NOMO-1 treated with DMSO at 0.1 percent for 48 hours (cell line): ENCODE results near the gene TEX101.
"Not testable (repeated sequence)": the region's sequence is repeated elsewhere in the genome, so short reads cannot be mapped to it uniquely, and the experiment has no call there.

Source experiments
- DNase-seq: peaks from one replicate; lab custom pipeline; 2025; ENCODE audit not compliant: unreplicated experiment; lab: John Stamatoyannopoulos, UW

The TEX101 gene

DNA sequence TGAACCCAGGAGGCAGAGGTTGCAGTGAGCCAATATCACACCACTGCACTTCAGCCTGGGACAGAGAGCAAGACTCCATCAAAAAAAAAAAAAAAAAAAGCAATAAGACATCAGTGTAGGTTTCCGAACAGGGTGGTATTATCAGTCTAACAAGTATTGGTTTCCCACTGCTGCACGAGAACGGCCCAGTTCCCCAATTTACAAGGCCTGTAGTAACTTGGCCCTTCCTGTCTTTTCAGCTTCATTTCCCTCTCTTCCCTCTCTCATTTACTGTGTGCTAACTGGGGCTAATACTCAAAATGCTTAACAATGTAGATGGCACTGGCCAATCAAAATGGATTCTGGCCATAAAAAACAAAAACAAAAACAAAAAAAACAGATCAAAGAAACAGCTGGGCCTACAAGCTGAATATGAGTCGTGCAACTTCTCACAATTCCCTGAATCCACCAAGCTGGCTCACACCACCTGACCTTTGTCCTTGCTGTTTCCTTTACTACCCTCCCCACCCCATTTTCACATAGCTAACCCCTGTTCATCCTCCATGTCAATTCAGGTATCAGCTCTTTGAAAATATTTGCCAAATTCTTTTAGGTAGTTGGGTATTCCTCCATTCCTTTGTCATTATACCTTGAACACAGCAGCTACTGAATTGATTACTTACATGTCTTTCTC lies 2.4 kb downstream of the TEX101 start:
- DNase-seq: peak; percentile 79

DNA sequence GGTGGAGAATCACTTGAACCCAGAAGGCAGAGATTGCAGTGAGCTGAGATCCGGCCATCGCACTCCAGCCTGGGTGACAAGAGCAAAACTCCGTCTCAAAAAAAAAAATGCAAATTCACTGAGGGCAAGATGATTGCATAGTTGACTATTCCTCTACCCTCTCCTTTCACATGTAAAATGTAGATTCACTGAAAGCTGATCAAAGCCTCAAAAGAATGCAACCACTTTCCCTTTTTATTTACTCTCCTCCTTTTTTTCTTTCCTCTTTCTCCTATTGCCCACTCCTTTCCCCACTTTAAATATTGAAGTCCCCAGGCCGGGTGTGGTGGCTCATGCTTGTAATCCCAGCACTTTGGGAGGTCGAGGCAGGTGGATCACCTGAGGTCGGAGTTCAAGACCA lies 6.3 kb downstream of the TEX101 start:
- DNase-seq: no peak

DNA sequence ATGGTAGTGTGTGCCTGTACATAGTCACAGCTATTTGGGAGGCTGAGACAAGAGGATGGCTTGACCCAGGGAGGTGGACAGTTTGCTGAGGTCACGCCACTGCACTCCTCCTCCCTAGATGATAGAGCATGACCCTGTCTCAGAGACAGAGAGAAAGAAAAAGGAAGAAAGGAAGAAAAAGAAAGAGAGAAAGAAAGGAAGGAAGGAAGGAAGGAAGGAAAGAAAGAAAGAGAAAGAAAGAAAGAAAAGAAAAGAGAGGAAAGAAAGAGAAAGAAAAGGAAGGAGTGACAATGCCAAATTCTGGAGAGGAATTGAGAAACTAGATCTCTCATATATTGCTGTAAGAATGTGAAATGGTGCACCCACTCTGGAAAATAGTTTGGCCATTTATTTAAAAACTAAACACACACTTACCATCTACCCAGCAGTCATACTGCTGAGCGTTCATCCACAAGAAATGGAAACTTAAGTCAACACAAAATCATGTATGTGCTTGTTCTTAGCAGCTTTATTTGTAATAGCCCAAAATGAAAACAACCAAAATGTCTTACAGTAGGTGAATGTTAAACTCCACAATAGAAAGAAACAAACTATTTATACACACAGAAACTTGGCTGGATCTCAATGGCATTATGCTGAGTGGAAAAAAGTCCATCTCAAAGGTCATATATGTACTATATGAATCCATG lies 7.5 kb downstream of the TEX101 start:
- DNase-seq: no peak

DNA sequence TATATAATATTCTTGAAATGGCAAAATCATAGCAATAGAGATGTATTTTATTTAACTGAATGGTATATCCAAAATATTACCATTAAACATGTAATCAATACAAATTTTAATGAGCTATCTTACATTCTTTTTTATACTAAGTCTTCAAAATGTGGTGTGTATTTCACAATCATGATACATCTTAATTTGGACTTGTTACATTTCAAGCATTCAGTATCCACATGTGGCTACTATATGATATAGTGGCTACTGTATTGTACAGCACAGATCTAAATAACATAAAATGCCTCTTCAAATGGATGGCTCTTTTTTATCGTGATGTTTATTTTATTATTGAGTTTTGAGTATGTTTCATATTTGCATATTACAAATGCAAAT lies 8.0 kb downstream of the TEX101 start:
- DNase-seq: no peak

DNA sequence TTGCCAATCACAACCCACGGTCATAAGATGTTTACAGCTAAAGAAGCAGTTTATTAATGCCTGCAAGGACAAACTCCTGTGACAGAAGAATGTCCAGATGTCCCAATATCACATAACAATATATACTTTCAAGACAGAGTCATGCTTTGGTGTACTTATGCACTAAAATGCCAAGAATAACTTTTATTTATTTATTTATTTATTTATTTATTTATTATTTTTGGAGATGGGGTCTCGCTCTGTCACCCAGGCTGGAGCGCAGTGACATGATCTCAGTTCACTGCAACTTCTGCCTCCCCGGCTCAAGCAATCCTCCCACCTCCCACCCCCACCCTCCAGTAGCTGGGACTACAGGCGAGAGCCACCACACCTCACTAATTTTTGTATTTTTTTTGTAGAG lies 9.1 kb downstream of the TEX101 start:
- no peak for DNase-seq

DNA sequence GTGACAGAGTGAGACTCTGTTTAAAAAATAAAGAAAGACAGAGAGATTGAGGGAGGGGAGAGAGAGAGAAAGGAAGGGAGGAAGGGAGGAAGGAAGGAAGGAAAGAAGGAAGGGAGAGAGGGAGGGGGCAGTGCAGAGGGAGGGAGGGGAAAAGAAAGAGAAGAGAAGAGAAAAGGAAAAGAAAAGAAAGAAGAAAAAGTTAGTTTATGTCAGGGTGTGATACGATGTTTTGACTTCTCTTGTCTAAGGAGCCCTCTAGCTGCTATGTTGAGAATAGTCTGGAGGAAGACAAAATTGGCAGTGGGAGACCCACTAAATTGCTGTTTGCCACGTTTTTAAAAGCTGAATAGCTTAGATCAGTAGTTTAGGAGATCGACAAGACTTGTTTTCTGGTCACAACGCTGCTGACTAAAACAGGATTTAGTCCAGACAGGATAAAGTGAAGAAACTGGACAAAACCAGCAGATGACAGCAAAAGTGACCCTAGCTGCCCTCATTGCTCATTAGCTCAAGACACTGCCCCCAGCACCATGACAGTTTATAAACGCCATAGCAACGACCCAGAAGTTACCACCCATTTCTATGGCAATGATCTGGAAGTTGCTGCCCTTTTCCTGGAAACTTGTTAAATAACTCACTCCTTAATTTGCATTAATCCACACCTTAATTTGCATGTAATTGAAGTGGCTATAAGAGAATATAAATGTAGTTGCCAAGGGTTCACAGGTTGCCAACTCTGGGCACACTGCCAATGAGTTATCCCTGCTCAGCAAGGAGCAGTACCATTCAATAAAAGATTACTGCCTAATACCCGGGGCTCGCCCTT lies 11.1 kb downstream of the TEX101 start:
- peak; percentile 66 for DNase-seq

DNA sequence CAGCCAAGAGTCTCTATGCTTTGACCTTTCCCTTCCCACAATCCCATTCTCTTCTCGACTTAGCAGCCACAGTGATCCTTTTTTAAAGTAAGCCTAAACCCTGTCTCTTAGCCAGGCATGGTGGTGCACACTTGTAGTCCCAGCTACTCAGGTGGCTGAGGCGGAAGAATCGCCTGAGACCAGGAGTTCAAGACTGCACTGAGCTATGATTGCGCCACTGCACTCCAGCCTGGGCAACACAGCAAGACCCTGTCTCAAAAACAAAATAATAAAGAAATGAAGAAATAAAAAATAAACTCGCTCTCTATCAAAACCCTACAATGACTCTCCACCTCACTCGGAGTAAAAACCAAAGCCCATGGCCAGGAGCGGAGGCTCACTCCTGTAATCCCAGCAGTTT lies 14.7 kb downstream of the TEX101 start:
- no peak for DNase-seq

- no peak for DNase-seq
Observed at GRCh38 chr19:43430142-43430710, 15.5 kb downstream of the TEX101 start.

DNA sequence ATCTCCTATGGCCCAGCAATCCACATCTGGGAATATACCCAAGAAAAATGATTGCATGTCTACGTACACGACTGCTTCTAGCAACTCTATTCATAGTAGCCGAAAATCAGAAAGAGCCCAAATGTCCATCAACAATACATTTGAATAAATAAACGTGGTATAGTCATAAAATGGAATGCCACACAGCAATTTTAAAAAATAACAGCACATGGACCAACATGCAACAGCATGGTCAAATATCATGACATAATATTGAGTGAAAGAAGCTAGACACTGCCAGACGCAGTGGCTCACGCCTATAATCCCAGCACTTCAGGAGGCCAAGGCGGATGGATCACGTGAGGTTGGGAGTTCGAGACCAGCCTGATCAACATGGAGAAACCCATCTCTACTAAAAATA lies 16.3 kb downstream of the TEX101 start:
- no peak for DNase-seq

DNA sequence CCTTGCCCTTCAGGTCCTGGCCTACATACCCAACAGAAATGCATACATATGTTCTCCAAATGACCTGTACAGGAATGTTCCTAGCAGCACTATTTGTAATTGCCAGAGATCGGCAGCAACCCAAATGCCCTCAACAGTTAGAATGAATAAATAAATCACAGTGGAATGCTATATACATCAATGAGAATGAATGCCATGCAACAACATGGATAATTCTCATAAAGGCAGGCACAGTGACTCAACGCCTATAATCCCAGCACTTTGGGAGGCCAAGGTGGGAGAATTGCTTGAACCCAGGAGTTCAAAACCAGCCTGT lies 18.6 kb downstream of the TEX101 start:
- no peak for DNase-seq

DNA sequence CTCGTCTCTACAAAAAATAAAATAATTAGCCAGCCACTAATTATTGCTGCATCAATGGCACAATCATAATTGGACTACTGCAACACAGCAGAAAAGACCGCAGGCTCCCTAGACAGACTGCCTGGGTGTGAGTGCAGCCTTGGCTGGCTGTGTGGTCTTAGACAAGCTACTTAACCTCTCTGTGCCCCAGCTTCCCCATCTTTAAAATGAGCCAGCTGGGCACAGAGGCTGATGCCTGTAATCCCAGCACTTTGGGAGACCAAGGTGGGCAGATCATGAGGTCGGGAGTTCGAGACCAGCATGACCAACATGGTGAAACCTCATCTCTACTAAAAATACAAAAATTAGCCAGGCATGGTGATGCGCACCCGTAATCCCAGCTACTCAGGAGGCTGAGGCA lies 19.0 kb downstream of the TEX101 start:
- DNase-seq: no peak

DNA sequence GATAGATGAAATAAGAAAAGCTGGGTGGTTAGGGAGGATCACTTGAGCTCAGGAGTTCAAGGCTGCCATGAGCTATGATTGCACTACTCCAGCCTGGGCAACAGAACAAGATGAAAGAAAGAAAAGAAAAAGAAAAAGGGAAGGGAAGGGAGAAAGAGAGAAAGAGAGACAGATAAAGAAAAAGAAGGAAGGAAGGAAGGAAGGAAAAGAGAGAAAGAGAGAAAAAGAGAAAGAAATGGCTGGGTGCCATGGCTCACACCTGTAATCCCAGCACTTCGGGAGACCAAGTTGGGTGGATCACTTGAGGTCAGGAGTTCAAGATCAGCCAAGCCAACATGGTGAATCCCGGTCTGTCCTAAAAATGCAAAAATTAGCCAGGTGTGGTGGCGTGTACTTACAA lies 21.1 kb downstream of the TEX101 start:
- DNase-seq: no peak

DNA sequence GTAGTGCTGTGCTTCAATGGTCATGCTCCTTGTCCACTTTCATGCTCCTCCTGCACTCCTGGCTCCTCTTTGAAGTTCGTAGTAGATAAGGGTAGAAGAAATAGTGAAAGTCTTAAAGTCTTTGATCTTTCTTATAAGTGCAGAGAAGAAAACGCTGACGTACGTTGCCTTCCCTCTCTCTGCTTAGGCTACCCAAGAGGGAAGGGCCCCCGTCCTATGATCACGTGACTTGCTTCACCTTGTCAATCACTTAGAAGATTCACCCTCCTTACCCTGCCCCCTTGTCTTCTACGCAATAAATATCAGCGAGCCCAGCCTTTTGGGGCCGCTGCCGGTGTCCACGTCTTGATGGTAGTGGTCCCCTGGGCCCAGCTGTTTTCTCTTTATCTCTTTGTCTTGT lies 22.6 kb downstream of the TEX101 start:
- DNase-seq: not testable (repeated sequence)

DNA sequence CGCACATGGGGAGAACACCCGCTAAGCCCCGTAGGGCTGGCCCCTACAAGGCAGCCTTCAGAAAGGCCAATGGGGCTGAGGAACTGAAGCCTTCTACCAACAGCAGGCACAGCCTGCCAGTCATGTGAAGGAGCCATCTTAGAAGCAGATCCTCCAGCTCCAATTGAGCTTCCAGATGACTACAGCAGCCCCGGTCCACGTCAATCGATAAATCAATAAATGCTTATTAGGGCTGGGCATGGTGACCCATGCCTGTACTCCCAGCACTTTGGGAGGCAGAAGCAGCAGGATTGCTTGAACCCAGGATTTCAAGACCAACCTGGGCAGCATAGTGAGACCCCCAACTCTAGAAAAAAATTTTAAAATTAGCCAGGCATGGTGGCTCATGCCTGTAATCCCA lies 23.0 kb downstream of the TEX101 start:
- DNase-seq: no peak

- DNase-seq: no peak
Observed at GRCh38 chr19:43438291-43439031, 23.8 kb downstream of the TEX101 start.

DNA sequence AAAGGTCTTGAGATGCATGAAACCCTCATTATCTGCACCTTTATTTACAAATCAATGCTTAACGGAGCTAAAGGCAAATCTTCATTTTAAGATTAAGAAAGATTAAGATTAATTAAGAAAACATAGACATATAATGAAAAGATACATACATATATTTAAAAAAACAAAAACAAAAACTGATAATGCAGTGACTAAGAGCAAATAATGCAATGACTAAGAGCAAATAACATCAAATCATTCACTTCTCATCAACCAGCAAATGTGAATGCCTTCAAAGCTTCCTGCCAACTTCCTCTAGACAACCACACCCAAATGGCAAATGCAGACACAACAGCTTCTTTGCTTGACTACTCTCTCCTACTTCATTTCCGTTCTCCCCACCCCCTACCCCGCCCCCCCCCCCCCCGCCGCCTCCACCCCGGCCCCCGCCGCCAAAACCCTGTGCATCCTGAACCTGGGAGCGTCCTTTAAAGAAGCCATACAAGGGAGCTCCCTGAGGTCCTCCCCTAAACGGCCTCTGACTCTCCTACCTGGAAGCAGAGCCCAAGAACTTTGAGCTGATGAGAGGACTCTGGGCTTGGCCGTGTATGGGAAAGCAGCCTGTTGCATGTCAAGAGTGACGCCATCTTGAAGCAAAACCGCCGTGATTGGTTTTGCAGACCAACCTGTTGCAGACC lies 24.5 kb downstream of the TEX101 start:
- DNase-seq: peak; percentile 77

DNA sequence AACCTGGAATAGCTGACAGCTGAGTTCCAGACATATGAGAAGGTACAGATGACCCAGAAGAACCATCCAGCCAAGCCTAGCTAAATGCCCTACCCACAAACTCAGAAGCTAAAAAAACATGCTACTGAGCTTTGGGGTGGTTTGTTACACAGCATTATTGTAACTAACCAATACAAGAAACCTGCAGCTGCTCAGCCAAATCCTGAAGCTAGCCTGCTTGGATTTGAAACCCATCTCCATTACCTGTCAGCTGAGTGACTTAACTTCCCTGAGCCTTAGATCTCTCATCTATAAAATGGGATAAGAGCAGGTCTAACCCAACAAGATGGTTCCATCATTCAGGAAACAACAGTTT lies 25.0 kb downstream of the TEX101 start:
- DNase-seq: no peak

- DNase-seq: peak; percentile 32
Observed at GRCh38 chr19:43441716-43442115, 27.0 kb downstream of the TEX101 start.

DNA sequence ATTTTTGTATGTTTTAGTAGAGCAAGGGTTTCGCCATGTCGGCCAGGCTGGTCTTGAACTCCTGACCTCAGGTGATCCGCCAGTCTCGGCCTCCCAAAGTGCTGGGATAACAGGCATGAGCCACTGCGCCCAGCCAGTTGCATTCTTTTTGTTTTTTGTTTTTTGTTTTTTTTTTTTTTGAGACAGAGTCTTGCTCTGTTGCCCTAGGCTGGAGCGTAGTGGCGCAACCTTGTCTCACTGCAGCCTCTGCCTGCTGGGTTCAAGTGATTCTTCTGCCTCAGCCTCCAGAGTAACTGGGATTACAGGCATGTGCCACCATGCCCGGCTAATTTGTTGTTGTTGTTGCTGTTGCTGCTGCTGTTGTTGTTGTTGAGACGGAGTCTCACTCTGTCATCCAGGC lies 29.4 kb downstream of the TEX101 start:
- not testable (repeated sequence) for DNase-seq

- DNase-seq: peak; percentile 49
Observed at GRCh38 chr19:43444531-43445287, 30.0 kb downstream of the TEX101 start.
